ENCODE data around the gene ZYX.
"Not testable (repeated sequence)": the region's sequence is repeated elsewhere in the genome, so short reads cannot be mapped to it uniquely, and the experiment has no call there.

Gene ZYX

GRCh38 chr7:143417734-143418383, 36.7 kb downstream of the ZYX start:
- Histone ChIP-seq H3K27me3 (ENCODE audit: low read depth) (peaks cover 3% of the 10 kb centered on the region; the same call in 1 of the 2 replicates), H3K4me1 (no peaks in the 10 kb centered on the region), H3K36me3 (replicated peaks) (no peaks in the 10 kb centered on the region), H3K9me3 (peaks cover 4% of the 10 kb centered on the region; the same call in 1 of the 2 replicates), H3K4me3 (no peak overlapping the region)
- in situ Hi-C loops (cut with MboI; ENCODE audit: low sequenced_read_pairs) = no loop called here
- DNase-seq (ENCODE audit: low spot score in 2 of 2) = no peak

GRCh38 chr7:143418681-143419458, 37.7 kb downstream of the ZYX start:
- H3K4me1 ChIP-seq = no peaks in the 10 kb centered on the region
- no peak overlapping the region for H3K4me3 ChIP-seq
- H3K36me3 ChIP-seq (replicated peaks) = no peaks in the 10 kb centered on the region
- H3K9me3 ChIP-seq = peaks cover 4% of the 10 kb centered on the region; the same call in 1 of the 2 replicates
- no peaks in the 10 kb centered on the region for H3K27me3 ChIP-seq (ENCODE audit: low read depth)
- in situ Hi-C loops (cut with MboI; ENCODE audit: low sequenced_read_pairs) = no loop called here
- DNase-seq (ENCODE audit: low spot score in 2 of 2) = no peak

GRCh38 chr7:143419880-143420279, 38.7 kb downstream of the ZYX start:
- no peaks in the 10 kb centered on the region for H3K36me3 ChIP-seq (replicated peaks)
- no peaks in the 10 kb centered on the region for H3K4me1 ChIP-seq
- no peak for DNase-seq (ENCODE audit: low spot score in 2 of 2)
- H3K4me3 ChIP-seq = no peak overlapping the region
- H3K27me3 ChIP-seq (ENCODE audit: low read depth) = no peaks in the 10 kb centered on the region
- in situ Hi-C loops (cut with MboI; ENCODE audit: low sequenced_read_pairs) = no loop called here
- H3K9me3 ChIP-seq = peaks cover 4% of the 10 kb centered on the region; the same call in 1 of the 2 replicates

GRCh38 chr7:143420624-143421023, 39.5 kb downstream of the ZYX start:
- H3K27me3 ChIP-seq (ENCODE audit: low read depth); in situ Hi-C loops (cut with MboI; ENCODE audit: low sequenced_read_pairs); H3K36me3 ChIP-seq (replicated peaks); H3K9me3 ChIP-seq; H3K4me3 ChIP-seq; DNase-seq (ENCODE audit: low spot score in 2 of 2); H3K4me1 ChIP-seq: not testable (repeated sequence)

GRCh38 chr7:143422033-143422432, 40.9 kb downstream of the ZYX start:
- in situ Hi-C loops (cut with MboI; ENCODE audit: low sequenced_read_pairs) = no loop called here
- H3K4me3 ChIP-seq = no peak overlapping the region
- H3K27me3 ChIP-seq (ENCODE audit: low read depth) = no peaks in the 10 kb centered on the region
- H3K36me3 ChIP-seq (replicated peaks) = no peaks in the 10 kb centered on the region
- H3K9me3 ChIP-seq = peaks cover 4% of the 10 kb centered on the region; the same call in 1 of the 2 replicates
- no peak for DNase-seq (ENCODE audit: low spot score in 2 of 2)
- H3K4me1 ChIP-seq = no peaks in the 10 kb centered on the region

GRCh38 chr7:143424476-143424875, 43.3 kb downstream of the ZYX start:
- in situ Hi-C loops (cut with MboI; ENCODE audit: low sequenced_read_pairs); H3K9me3 ChIP-seq; H3K27me3 ChIP-seq (ENCODE audit: low read depth); H3K36me3 ChIP-seq (replicated peaks); H3K4me3 ChIP-seq; H3K4me1 ChIP-seq; DNase-seq (ENCODE audit: low spot score in 2 of 2): not testable (repeated sequence)

GRCh38 chr7:143426479-143427142, 45.5 kb downstream of the ZYX start:
- in situ Hi-C loops (cut with MboI; ENCODE audit: low sequenced_read_pairs) = no loop called here
- H3K36me3 ChIP-seq (replicated peaks) = no peaks in the 10 kb centered on the region
- no peaks in the 10 kb centered on the region for H3K4me1 ChIP-seq
- no peak overlapping the region for H3K4me3 ChIP-seq
- DNase-seq (ENCODE audit: low spot score in 2 of 2) = no peak
- no peaks in the 10 kb centered on the region for H3K9me3 ChIP-seq
- no peaks in the 10 kb centered on the region for H3K27me3 ChIP-seq (ENCODE audit: low read depth)

GRCh38 chr7:143429770-143430698, 48.9 kb downstream of the ZYX start:
- in situ Hi-C loops (cut with MboI; ENCODE audit: low sequenced_read_pairs) = no loop called here
- Histone ChIP-seq H3K4me3 (no peak overlapping the region), H3K27me3 (ENCODE audit: low read depth) (no peaks in the 10 kb centered on the region), H3K9me3 (no peaks in the 10 kb centered on the region), H3K4me1 (no peaks in the 10 kb centered on the region), H3K36me3 (replicated peaks) (no peaks in the 10 kb centered on the region)
- no peak for DNase-seq (ENCODE audit: low spot score in 2 of 2)

GRCh38 chr7:143431109-143431508, 50.0 kb downstream of the ZYX start:
- no peak for DNase-seq (ENCODE audit: low spot score in 2 of 2)
- Histone ChIP-seq H3K4me1 (no peaks in the 10 kb centered on the region), H3K9me3 (no peaks in the 10 kb centered on the region), H3K36me3 (replicated peaks) (no peaks in the 10 kb centered on the region), H3K4me3 (no peak overlapping the region), H3K27me3 (ENCODE audit: low read depth) (no peaks in the 10 kb centered on the region)
- in situ Hi-C loops (cut with MboI; ENCODE audit: low sequenced_read_pairs) = no loop called here

- Histone ChIP-seq H3K36me3 (replicated peaks) (no peaks in the 10 kb centered on the region), H3K4me3 (no peak overlapping the region), H3K27me3 (ENCODE audit: low read depth) (no peaks in the 10 kb centered on the region), H3K4me1 (0 out of 2 replicates have a peak, but pooled peaks cover 3% of the 10 kb centered on the region), H3K9me3 (no peaks in the 10 kb centered on the region)
- no peak for DNase-seq (ENCODE audit: low spot score in 2 of 2)
- in situ Hi-C loops (cut with MboI; ENCODE audit: low sequenced_read_pairs) = no loop called here
Measured at GRCh38 chr7:143433759-143434158, 52.6 kb downstream of the ZYX start.

- Histone ChIP-seq H3K4me1 (0 out of 2 replicates have a peak, but pooled peaks cover 3% of the 10 kb centered on the region), H3K36me3 (replicated peaks) (no peaks in the 10 kb centered on the region), H3K9me3 (no peaks in the 10 kb centered on the region), H3K4me3 (no peak overlapping the region), H3K27me3 (ENCODE audit: low read depth) (no peaks in the 10 kb centered on the region)
- DNase-seq (ENCODE audit: low spot score in 2 of 2) = no peak
- in situ Hi-C loops (cut with MboI; ENCODE audit: low sequenced_read_pairs) = no loop called here
Measured at GRCh38 chr7:143434660-143435059, 53.5 kb downstream of the ZYX start.

- H3K4me3 ChIP-seq = no peak overlapping the region
- H3K9me3 ChIP-seq = no peaks in the 10 kb centered on the region
- in situ Hi-C loops (cut with MboI; ENCODE audit: low sequenced_read_pairs) = no loop called here
- 0 out of 2 replicates have a peak, but pooled peaks cover 3% of the 10 kb centered on the region for H3K4me1 ChIP-seq
- peaks cover under 1% of the 10 kb centered on the region; the same call in 1 of the 2 replicates for H3K27me3 ChIP-seq (ENCODE audit: low read depth)
- H3K36me3 ChIP-seq (replicated peaks) = no peaks in the 10 kb centered on the region
- no peak for DNase-seq (ENCODE audit: low spot score in 2 of 2)
Measured at GRCh38 chr7:143435266-143435665, 54.1 kb downstream of the ZYX start.

GRCh38 chr7:143436325-143436946, 55.3 kb downstream of the ZYX start:
- peaks cover 7% of the 10 kb centered on the region; the same call in 1 of the 2 replicates for H3K27me3 ChIP-seq (ENCODE audit: low read depth)
- H3K9me3 ChIP-seq = no peaks in the 10 kb centered on the region
- peak in 1 of 2 experiments; percentile 12 for DNase-seq (ENCODE audit: low spot score in 2 of 2)
- in situ Hi-C loops (cut with MboI; ENCODE audit: low sequenced_read_pairs) = no loop called here
- H3K4me1 ChIP-seq = 0 out of 2 replicates have a peak, but pooled peaks cover 3% of the 10 kb centered on the region
- H3K36me3 ChIP-seq (replicated peaks) = no peaks in the 10 kb centered on the region
- H3K4me3 ChIP-seq = no peak overlapping the region
